HEK293T (cell line): ENCODE measurements around the gene ATF3.

ENCODE experiments used
- CTCF ChIA-PET: fragments of 350-600 bp; formaldehyde crosslinking; extraction: SDS; loops from one replicate; lab custom pipeline; 2021; ENCODE audit warnings: antibody characterized with exemption, inconsistent platforms; lab: Yijun Ruan, JAX
- POLR2A ChIA-PET: fragments of 350-600 bp; formaldehyde crosslinking; extraction: SDS; loops from one replicate; lab custom pipeline; 2020; ENCODE audit warnings: antibody characterized with exemption, inconsistent platforms; lab: Yijun Ruan, JAX
- DNase-seq: peaks from one replicate; pipeline ENCODE4 v3.0.0; 2012; ENCODE audit warnings: mixed read lengths; ENCODE audit errors: extremely low spot score
- ARNT ChIP-seq: fragments of 450-650 bp; IDR thresholded peaks from 2 replicates; pipeline ENCODE4 v1.6.1; 2017; ENCODE audit warnings: mild to moderate bottlenecking
- BHLHE40 ChIP-seq: fragments of 450-650 bp; IDR thresholded peaks from 2 replicates; pipeline ENCODE4 v1.6.1; 2016; ENCODE audit warnings: mild to moderate bottlenecking, moderate library complexity, borderline replicate concordance
- CTBP1 ChIP-seq: fragments of 450-650 bp; IDR thresholded peaks from 2 replicates; pipeline ENCODE4 v1.6.1; 2016; ENCODE audit warnings: borderline replicate concordance
- ELF4 ChIP-seq: fragments of 450-650 bp; IDR thresholded peaks from 2 replicates; pipeline ENCODE4 v1.6.1; 2017; ENCODE audit warnings: antibody characterized with exemption
- FOXA1 ChIP-seq: fragments of 450-650 bp; IDR thresholded peaks from 2 replicates; pipeline ENCODE4 v1.6.1; 2016; ENCODE audit warnings: mild to moderate bottlenecking
- FOXK2 ChIP-seq: fragments of 450-650 bp; IDR thresholded peaks from 2 replicates; pipeline ENCODE4 v1.6.1; 2016; ENCODE audit warnings: mild to moderate bottlenecking
- FOXM1 ChIP-seq: fragments of 450-650 bp; IDR thresholded peaks from 2 replicates; pipeline ENCODE4 v1.6.1; 2017; ENCODE audit warnings: mild to moderate bottlenecking, borderline replicate concordance
- HDGF ChIP-seq: fragments of 450-650 bp; IDR thresholded peaks from 2 replicates; pipeline ENCODE4 v1.6.1; 2017; ENCODE audit warnings: antibody characterized with exemption, borderline replicate concordance
- L3MBTL2 ChIP-seq: fragments of 450-650 bp; conservative IDR thresholded peaks from 2 replicates; pipeline ENCODE4 v1.6.1; 2016; ENCODE audit warnings: mild to moderate bottlenecking
- LEF1 ChIP-seq: fragments of 450-650 bp; IDR thresholded peaks from 2 replicates; pipeline ENCODE4 v1.6.1; 2017; ENCODE audit warnings: mild to moderate bottlenecking, borderline replicate concordance
- NFRKB ChIP-seq: fragments of 450-650 bp; IDR thresholded peaks from 2 replicates; pipeline ENCODE4 v1.6.1; 2016; ENCODE audit warnings: mild to moderate bottlenecking, moderate library complexity
- PKNOX1 ChIP-seq: fragments of 450-650 bp; IDR thresholded peaks from 2 replicates; pipeline ENCODE4 v1.6.1; 2016
- SP1 ChIP-seq: fragments of 450-650 bp; IDR thresholded peaks from 2 replicates; pipeline ENCODE4 v1.6.1; 2017
- SUZ12 ChIP-seq: fragments of 450-650 bp; IDR thresholded peaks from 2 replicates; pipeline ENCODE4 v1.6.1; 2016; ENCODE audit warnings: mild to moderate bottlenecking
- TARDBP ChIP-seq: fragments of 450-650 bp; IDR thresholded peaks from 2 replicates; pipeline ENCODE4 v1.6.1; 2016
- ZNF384 ChIP-seq: fragments of 450-650 bp; IDR thresholded peaks from 2 replicates; pipeline ENCODE4 v1.6.1; 2016

Gene ATF3

DNA sequence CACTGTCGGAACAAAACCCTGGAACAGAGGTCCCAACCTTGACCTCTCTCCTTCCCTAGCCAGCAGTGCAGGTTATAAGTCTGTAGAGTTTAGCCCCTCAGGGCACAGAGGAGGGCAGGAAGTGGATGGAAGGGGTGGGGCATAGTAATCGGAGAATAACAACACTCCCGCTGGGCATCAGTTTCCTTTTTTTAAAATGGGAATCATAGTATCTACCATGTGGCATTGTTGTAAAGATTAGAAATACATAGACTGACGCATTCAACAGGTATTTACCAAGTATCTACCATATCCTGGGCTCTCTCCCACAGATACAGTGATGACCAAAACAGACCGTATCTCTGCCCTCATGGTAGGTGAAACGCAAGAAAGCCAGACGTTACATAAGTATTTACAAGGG, 24.9 kb upstream of the ATF3 start:
- POLR2A ChIA-PET, result interaction anchor here (1.0 to 3.3 kb wide), 4 partner anchors 17 to 25 kb away, joined by 3 to 14 read pairs (median 3); partner anchors contain the start of gene ATF3
- CTCF ChIA-PET, result interaction anchor here (0.6 to 0.9 kb wide), 2 partner anchors 107 to 512 kb away, joined by 3 to 7 read pairs; no protein-coding TSS in a partner anchor
- DNase-seq, result no peak
- TF ChIP-seq CTBP1, result no peak

DNA sequence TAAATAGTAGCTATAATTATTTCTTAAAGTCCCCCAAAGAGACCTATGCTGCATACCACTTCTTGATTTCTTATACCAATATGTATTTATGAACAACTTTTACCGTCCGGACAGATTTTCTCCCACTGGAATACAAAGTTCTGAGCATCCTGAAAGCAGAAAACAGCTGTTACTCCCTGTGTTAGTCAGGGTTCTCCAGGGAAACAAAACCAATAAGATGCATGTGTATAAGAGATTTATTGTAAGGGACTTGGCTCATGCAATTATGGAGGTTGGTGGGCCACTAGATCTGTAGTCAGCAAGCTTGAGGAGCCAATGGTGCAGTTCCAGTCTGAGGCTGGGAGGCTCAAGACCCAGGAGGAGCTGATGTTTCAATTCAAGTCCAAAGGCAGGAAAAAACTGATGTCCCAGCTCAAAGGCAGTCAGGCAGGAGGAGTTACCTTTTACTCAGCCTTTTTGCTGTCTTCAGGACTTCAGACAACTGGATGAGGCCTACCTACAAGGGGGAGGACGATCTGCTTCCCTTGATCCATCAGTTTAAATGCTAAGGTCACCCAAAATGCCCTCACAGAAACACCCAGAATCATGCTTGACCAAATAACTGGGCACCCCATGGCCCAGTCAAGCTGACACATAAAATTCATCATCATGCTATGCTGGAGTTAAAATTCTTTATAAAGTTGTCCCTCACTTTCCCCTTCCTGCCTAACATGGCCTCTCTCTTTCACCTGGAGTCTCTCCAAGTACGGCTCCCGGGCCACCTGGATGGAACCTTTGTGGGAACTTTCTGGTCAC, 24.3 kb upstream of the ATF3 start:
- TF ChIP-seq FOXM1 (no peak), FOXK2 (no peak), HDGF (no peak), NFRKB (no peak), CTBP1 (no peak), PKNOX1 (no peak), BHLHE40 (no peak), LEF1 (no peak), ARNT (no peak), FOXA1 (no peak), ELF4 (no peak), TARDBP (no peak), SP1 (no peak), L3MBTL2 (no peak), ZNF384 (no peak), SUZ12 (no peak)
- CTCF ChIA-PET, result interaction anchor here (0.6 to 0.9 kb wide), 2 partner anchors 107 to 513 kb away, joined by 3 to 7 read pairs; no protein-coding TSS in a partner anchor
- POLR2A ChIA-PET, result interaction anchor here (1.0 to 3.3 kb wide), 4 partner anchors 18 to 25 kb away, joined by 3 to 14 read pairs (median 3); partner anchors contain the start of gene ATF3
- no peak for DNase-seq

DNA sequence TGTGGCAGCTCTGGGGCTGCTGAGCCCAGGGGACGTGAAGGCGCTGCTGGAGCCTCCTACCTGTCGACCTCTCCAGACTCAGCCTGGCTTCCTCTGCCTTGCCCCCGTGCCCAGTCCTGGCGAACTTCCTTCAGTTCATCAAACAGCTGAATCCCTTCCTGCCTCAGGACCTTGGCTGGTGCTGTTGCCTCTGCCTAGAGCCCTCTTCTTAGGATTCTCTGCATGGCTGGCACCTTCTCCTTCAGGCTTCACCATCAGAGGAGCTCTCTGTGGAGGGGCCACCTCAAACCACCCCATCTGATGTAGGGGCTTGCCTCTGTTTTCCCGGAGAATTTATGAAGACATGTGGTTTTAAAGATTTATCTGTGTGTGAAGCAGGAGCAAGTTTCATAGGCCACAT, 23.4 kb upstream of the ATF3 start:
- CTCF ChIA-PET, result no interaction called here

DNA sequence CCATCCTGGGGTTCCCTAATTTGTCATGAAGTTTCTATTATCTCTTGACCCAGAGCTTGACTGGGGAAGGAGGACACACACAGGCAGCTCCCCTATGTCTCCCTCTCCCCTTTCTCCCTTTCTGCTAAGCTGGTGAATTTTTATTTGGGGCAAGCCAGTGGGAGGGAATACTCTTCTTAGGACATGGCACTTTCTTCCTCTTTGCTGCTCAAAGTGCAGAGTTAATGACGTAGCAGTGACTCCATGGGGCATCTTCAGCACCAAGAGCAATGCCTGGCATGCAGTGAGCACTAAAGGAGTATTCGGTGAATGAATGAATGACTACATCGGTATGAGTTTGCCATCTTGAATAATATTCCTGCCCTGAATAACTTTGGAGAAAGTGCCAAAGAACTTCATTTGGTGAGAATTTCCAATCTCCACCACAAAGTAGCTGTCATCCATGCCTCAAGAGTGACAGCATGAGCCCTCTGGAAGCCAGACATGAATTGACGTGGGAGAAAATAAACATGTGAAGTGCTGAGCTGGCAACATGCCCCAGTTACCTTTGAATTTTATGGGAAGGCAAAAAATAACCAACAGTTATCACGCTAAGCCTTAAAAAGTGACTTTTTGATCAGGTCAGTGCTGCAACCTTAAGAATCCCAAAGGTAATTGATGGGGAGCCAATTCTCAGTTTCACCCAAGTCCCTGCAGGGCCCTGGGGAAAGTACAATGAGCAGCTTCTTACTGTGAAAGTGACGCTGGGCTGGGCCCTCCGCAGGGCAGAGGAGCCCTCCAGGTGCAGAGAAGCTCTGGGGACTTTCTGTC, 22.1 kb upstream of the ATF3 start:
- TF ChIP-seq LEF1 (no peak), FOXM1 (no peak), SUZ12 (no peak), L3MBTL2 (no peak), FOXA1 (no peak), CTBP1 (no peak), ZNF384 (no peak), ARNT (no peak), SP1 (no peak), HDGF (no peak), BHLHE40 (no peak), NFRKB (no peak), ELF4 (no peak), FOXK2 (no peak), TARDBP (no peak), PKNOX1 (no peak)
- POLR2A ChIA-PET, result interaction anchor here (1.3 to 3.9 kb wide), 4 partner anchors 10 to 22 kb away, joined by 3 to 35 read pairs (median 4); partner anchors contain the start of gene ATF3
- CTCF ChIA-PET, result interaction anchor here (0.5 to 2.0 kb wide), 4 partner anchors 19 to 110 kb away, joined by 3 to 6 read pairs (median 3); no protein-coding TSS in a partner anchor
- no peak for DNase-seq

More for the DNA sequence above, 23.4 kb upstream of the ATF3 start:
- POLR2A ChIA-PET, result interaction anchor here (1.3 kb wide), 1 partner anchor 23 kb away, joined by 4 read pairs; the partner anchor contains the start of gene ATF3
- DNase-seq, result no peak
- TF ChIP-seq PKNOX1 (no peak), FOXM1 (no peak), TARDBP (no peak), CTBP1 (no peak), L3MBTL2 (no peak)

DNA sequence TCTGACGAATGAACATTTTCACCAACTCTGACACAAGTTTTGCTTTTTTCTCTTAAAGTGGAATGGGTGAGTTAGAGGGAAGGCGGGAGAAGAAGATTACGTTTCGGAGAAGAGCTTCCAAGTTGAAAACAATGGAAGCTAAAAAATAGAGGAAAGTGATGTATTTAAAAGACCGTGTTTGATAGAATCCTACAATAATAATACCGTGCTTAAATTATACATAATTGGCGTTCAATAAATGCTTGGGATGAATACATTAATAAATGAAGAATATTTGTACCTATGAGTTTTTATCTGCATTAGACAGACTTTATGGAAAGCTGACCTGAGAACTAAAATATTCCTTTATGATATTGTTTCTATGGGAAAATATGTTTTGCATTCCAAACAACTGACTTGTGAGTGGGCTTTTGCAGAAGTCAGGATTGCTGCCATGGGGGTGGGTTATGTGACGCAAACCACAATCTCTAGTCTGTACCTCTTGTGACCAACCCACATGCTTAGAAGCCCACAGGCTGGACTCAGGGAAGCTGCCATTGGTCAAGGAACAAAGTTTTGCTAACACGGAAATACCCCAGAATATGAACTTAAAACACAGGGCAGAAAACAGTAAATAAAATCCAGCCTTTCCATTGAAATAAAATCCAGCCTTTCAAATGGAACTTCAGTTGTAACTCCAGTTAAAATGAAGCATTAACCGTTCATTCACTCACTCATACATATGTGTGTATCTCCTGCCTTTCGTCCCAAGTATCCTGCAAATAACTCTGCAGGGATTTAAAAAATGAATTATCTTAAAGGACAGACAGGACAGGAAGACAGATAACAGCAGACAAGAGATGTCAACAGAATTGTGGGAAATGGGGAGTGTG, 21.3 kb upstream of the ATF3 start:
- POLR2A ChIA-PET, result interaction anchor here (1.4 to 3.9 kb wide), 4 partner anchors 10 to 29 kb away, joined by 3 to 35 read pairs (median 6); partner anchors contain the start of gene ATF3
- CTCF ChIA-PET, result interaction anchor here (0.8 to 2.0 kb wide), 3 partner anchors 9 to 110 kb away, joined by 3 to 6 read pairs (median 4); no protein-coding TSS in a partner anchor
- TF ChIP-seq SUZ12 (no peak), FOXM1 (no peak), CTBP1 (no peak)
- no peak for DNase-seq
